LNCAP (cell line): ENCODE results near the gene TUBGCP5.

Experiments
- CTCF ChIP-seq: fragments of 450-650 bp; IDR thresholded peaks from 2 replicates; pipeline ENCODE4 v1.5.1; 2017; ENCODE audit warnings: mild to moderate bottlenecking

TUBGCP5 gene

GRCh38 chr15:22974745-22975144 lies 64.6 kb downstream of the TUBGCP5 start:
- TF ChIP-seq CTCF: no peak

GRCh38 chr15:22973987-22974386 lies 65.4 kb downstream of the TUBGCP5 start:
- TF ChIP-seq CTCF: no peak

GRCh38 chr15:22973286-22973685 lies 66.1 kb downstream of the TUBGCP5 start:
- TF ChIP-seq CTCF: no peak

- TF ChIP-seq CTCF: no peak
Observed at GRCh38 chr15:22969489-22969888, 69.9 kb downstream of the TUBGCP5 start.

GRCh38 chr15:22968366-22968765 lies 71.0 kb downstream of the TUBGCP5 start:
- TF ChIP-seq CTCF: no peak

GRCh38 chr15:22967084-22967770 lies 72.1 kb downstream of the TUBGCP5 start:
- no peak for TF ChIP-seq CTCF

GRCh38 chr15:22966321-22967083 lies 72.9 kb downstream of the TUBGCP5 start:
- no peak for TF ChIP-seq CTCF
